Inferior parietal cortex (tissue), 1 donor: Measurements from ENCODE around the gene ZFAND2B.
"Not testable (repeated sequence)": the region's sequence is repeated elsewhere in the genome, so short reads cannot be mapped to it uniquely, and the experiment has no call there.

ENCODE experiments used
- DNase-seq: peaks from one replicate; pipeline ENCODE4 v3.0.0-alpha.2; 2016; ENCODE audit errors: extremely low spot score

The ZFAND2B gene

GRCh38 chr2:219250049-219250781, 43.6 kb downstream of the ZFAND2B start:
- no peak for DNase-seq

GRCh38 chr2:219251656-219252055, 45.1 kb downstream of the ZFAND2B start:
- no peak for DNase-seq

- DNase-seq, result no peak
Measured at GRCh38 chr2:219252084-219252483, 45.5 kb downstream of the ZFAND2B start.

- no peak for DNase-seq
Measured at GRCh38 chr2:219252570-219252899, 46.0 kb downstream of the ZFAND2B start.

- peak; percentile 4 for DNase-seq
Measured at GRCh38 chr2:219252900-219253752, 46.5 kb downstream of the ZFAND2B start, which contains the start of gene TUBA4B. TUBA4B (plus strand) TSS chr2:219253243; CDS start chr2:219253408, 165 bp downstream.

GRCh38 chr2:219253753-219254589, 47.4 kb downstream of the ZFAND2B start, which contains the start of gene TUBA4A:
TUBA4A (minus strand) TSS chr2:219253918; CDS start chr2:219253858, 60 bp downstream.
- peak; percentile 77 for DNase-seq

- DNase-seq, result peak; percentile 25
Measured at GRCh38 chr2:219254590-219255201, 48.1 kb downstream of the ZFAND2B start.

GRCh38 chr2:219258942-219259341, 52.4 kb downstream of the ZFAND2B start:
- DNase-seq, result not testable (repeated sequence)
